HG03064 (cell line): ENCODE measurements around the gene WDR27.

Source experiments
- ATAC-seq: cut with Tn5 transposase; IDR thresholded peaks from one replicate; pipeline ENCODE4 v1.9.1; 2021; ENCODE audit warnings: low read depth; ENCODE audit not compliant: unreplicated experiment

Gene WDR27

DNA sequence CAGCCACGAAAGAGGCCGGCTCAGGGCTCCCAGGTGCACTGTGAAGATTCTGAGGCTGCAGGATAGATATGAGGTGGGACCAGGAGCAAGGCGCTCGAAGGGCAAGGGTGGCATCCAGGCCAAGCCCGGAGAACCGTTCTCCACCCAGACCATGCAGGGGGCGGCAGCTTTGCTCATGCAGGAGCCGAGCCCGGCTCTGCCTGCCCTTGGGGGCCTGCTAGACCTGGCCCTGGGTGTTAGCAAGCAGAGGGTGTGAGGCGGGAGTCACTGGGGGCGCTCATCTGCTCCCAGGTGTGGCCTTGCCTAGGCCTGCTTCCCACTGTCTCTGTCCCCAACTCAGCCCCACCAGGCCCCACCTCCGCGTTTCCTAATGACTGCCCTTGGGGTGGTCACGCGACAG, 59.4 kb downstream of the WDR27 start:
- no peak for ATAC-seq

GRCh38 chr6:169641461-169642085, 60.3 kb downstream of the WDR27 start:
- no peak for ATAC-seq

GRCh38 chr6:169640983-169641382, 60.8 kb downstream of the WDR27 start:
- ATAC-seq: no peak

DNA sequence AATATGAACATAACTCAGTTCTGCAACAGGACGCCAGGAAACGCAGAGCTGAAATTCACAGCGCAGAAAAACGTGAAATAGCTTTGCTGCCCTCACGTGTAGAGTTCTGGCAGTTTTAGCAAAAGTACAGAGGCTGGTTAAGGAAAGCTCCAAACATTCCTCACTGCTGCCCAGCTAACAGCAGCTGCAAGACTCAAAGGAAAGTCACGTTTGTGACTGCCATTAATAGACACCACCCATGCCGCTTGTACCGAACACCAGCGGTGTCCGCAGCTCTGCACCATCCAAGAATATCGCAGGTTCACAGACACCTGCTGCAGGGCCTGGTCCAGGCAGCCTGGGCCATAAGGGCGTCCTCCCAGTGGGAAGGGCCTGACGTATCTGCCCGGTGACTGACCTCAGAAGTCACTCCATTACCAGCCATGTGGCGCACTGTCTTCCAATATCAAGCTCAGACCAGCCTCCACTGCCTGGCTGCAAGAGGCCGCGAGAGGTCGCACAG, 61.4 kb downstream of the WDR27 start:
- no peak for ATAC-seq

GRCh38 chr6:169639653-169640278, 62.1 kb downstream of the WDR27 start:
- ATAC-seq: no peak

DNA sequence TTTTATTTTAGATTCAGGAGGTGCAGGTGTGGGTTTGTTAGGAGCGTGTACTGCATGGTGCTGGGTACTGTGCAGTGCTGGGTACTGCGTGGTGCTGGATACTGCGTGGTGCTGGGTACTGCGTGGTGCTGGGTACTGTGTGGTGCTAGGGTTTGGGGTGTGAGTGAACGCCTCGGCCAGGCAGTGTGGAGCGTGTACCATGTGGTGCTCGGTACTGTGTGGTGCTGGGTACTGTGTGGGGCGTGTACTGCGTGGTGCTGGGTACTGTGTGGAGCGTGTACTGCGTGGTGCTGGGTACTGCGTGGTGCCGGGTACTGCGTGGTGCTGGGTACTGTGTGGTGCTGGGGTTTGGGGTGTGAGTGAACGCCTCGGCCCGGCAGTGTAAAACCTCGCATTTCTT, 62.9 kb downstream of the WDR27 start:
- ATAC-seq: no peak

DNA sequence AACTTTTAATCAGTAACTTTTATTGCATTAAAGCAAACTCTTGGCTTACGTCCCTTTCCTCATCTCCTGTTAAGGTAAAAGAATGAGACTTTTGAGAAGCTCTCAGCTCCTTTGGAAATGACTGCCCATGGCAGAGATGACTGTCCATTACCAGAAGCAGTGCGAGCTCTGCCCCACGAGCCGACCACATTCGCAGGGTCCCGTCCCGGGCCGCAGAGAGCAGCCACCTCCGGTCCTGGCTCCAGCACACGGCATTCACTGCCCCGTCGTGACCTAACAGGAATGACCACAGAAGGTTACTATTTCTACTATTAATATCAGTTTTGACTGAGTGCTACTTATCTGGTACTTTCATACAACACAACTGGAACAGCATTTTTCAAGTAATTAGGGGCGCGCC, 63.4 kb downstream of the WDR27 start:
- no peak for ATAC-seq

- no peak for ATAC-seq
Measured at GRCh38 chr6:169635345-169635744, 66.5 kb downstream of the WDR27 start.

DNA sequence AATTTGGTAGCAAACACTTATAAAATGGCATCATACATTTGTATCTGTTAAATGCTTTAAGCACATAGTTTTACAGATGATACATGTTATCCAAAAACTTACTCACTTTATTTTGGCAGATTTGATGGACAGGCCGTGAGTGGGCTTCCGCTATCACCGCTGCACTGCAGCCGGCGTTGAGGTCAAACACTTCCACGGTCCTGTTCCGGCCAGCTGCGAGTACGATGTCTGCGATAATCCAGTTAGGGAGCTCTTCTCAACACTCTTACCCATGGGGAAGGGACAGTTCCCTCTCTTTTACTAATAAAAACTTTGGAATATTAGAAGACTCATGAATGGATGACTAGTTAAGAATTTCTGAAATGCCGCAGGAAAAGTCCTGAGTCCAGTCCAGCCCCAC, 69.0 kb downstream of the WDR27 start:
- no peak for ATAC-seq

DNA sequence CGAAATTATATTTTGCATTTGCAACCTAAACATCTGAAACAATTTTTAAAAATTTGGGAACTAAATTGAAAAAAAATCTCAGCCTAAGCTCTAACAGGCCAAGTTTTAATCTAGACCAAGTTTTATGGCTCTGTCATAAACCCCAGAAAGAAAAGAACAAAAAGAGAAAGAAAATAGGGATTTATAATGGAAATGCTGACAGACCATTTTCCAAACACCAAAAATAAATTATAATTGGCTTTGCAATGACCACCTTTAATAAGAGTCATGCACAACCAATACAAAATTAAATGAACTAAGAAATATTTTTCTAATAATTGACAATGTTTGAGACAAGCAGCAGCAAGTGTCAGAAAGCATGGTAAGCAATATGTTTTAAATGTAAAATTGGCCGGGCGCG, 72.6 kb downstream of the WDR27 start:
- ATAC-seq: no peak

DNA sequence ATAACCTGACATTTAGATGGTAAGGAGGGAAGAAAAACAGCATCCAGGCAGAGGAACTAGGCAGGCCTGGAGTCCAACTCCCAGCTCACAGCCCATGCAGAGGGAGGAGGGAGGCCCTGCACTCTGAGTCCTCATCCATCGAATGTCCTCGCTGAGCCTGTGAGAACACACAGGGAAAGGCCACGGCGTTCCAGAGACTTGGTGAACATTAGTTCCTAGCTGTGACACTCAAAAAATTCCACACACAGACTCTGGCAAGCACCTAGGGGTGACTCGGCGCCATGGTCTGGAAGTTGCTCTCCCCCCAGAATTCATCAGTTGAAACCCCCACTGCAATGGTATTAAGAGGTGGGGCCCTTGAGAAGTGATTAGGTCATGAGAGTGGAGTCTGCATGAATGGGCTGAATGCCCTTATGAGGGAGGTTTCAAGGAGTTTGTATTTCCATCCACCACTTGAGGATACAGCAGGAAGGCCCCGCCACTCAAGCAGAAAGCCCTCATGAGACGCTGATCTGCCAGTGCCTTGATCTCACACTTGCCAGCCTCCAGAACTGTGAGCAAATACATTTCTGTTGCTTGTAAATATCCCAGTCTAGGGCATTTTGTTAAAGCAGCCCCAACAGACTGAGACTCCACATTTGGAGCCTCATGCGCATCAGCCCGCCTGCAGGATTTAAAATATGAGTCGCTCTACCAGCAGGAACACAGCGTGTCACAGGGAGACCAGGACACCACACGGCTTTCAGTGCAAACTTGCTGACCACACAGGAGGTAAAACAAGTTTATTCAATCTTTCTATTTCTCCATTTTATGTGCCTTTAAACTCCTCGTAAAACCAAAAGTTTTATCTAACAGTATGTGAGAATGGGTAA, 73.9 kb downstream of the WDR27 start:
- no peak for ATAC-seq

GRCh38 chr6:169626649-169627048, 75.2 kb downstream of the WDR27 start:
- ATAC-seq: no peak

DNA sequence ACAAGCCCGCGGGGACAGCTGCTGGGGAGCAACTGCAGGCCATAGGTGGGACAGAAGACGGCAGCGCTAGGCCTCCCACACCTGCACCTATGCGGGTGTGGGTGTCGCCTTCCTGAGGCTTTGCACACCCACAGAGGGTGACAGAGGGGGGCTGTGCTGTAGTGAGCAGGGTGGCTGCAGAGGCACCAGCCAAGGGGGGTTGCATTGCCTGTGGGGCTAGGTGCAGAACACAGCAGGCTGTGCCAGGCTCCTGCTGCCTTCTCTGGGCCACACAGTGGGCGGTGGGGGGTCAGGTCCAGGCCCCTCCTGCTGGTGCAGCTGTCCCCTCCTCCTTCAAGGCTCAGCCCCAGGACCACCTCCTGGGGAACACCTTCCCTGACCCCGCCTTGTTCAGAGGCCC, 75.7 kb downstream of the WDR27 start:
- no peak for ATAC-seq

- ATAC-seq: no peak
Measured at GRCh38 chr6:169625376-169625775, 76.5 kb downstream of the WDR27 start.

DNA sequence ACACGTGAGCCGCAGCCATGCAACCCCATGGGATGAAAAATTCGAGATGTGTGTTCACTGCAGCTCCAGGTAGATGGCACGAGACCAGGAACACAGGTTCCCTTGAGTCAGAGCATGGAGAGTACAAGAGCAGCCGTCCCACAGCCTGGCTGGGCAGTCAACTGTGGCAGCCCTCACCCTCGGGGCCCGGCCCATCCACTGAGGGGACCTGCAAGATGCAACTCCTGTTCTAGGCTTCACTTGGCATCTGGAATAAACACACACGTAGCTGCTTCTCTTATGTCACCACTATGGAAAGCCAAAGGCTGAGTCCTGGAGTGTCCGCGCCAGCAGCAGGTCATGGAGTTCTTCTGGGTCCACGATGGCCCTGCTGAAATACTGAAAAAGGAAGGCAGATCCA, 77.0 kb downstream of the WDR27 start:
- ATAC-seq: no peak

- ATAC-seq: no peak
Measured at GRCh38 chr6:169623975-169624374, 77.9 kb downstream of the WDR27 start.

DNA sequence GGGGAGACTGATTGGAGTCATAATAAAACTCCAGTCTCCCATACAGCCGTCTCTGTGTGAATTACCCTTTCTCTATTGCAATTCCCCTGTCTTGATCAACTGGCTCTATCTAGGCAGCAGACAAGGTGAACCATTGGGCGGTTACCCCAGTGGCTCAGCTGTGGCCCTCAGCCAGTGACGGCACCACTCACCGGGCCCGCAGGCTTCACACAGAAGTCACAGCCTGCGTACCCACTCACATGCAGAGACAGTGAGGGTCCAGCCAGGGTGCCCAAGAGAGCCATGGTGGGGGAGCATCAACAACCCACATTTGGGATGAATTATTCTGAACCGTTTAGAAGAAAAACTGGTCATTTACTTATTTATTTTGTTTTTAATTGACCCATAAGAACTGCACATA, 78.5 kb downstream of the WDR27 start:
- ATAC-seq: no peak

DNA sequence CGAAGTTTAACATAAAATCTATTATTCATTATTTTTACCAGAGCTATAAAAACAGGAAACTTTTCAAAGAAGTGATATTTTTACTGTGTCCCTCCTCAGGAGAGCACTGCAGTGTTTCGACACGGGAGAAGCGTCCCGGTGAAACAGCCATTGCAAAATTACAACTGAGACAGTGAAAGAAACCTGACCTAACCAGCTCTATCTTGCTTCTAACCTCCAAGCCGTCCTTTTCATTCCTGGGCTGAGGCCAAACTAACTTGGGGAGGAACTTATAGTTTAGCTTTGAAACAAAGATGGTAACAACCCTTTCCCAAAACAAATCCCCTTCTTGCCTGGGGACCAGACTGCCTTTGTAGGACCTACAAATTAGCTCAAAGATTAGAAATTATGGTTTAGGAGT, 79.2 kb downstream of the WDR27 start:
- no peak for ATAC-seq

- ATAC-seq: no peak
Measured at GRCh38 chr6:169621311-169621710, 80.5 kb downstream of the WDR27 start.

GRCh38 chr6:169620171-169621130, 81.4 kb downstream of the WDR27 start:
- ATAC-seq: no peak
